ENCODE measurements around the gene MCCD1.
"Not testable (repeated sequence)": the region's sequence is repeated elsewhere in the genome, so short reads cannot be mapped to it uniquely, and the experiment has no call there.

The MCCD1 gene

GRCh38 chr6:31544676-31545075, 15.9 kb downstream of the MCCD1 start:
- no peak for DNase-seq

- no peak for DNase-seq
These were observed 16.5 kb downstream of the MCCD1 start for GRCh38 chr6:31545291-31545690.

DNA sequence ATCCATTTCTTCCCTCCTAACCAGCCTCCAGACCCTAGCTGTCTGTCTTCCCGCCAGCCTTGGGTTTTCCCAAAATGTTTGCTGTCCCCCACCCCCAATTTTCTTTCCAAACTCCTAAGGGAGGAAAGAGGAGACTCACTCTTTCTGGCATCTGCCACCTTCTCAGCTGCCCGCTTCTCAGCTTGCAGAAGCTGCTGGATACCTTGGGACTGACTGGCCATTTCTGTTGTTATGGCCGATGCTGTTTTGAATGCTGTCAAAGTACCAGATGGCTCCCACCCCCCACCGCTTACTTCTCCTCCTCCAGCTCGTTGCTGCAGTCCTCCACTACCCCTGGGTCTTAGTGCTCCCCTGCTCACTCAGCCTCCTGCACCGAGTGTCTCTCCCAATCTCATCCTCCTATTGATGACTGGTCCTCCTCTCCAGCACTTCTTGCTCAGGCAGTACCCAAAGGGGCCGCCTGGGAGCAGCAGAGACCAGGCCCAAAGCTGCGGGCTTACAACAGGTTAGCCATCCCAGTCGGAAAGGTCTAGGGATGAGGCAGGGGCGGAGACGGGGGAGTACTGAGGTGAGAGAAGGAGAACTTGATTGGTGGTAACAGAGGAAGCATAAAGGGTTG, 17.7 kb downstream of the MCCD1 start, which contains the start of gene ATP6V1G2:
TSS of gene ATP6V1G2 (minus strand) at position 270 of the 619 bp plus-strand sequence. CDS start at position 221, 49 bp downstream.
- DNase-seq: peak; percentile 79

- peak; percentile 94 for DNase-seq
These were observed 18.4 kb downstream of the MCCD1 start, which contains the start of gene NFKBIL1 for GRCh38 chr6:31546958-31547726. Gene NFKBIL1 (plus strand): TSS chr6:31547608. CDS start chr6:31547695, 87 bp downstream.

DNA sequence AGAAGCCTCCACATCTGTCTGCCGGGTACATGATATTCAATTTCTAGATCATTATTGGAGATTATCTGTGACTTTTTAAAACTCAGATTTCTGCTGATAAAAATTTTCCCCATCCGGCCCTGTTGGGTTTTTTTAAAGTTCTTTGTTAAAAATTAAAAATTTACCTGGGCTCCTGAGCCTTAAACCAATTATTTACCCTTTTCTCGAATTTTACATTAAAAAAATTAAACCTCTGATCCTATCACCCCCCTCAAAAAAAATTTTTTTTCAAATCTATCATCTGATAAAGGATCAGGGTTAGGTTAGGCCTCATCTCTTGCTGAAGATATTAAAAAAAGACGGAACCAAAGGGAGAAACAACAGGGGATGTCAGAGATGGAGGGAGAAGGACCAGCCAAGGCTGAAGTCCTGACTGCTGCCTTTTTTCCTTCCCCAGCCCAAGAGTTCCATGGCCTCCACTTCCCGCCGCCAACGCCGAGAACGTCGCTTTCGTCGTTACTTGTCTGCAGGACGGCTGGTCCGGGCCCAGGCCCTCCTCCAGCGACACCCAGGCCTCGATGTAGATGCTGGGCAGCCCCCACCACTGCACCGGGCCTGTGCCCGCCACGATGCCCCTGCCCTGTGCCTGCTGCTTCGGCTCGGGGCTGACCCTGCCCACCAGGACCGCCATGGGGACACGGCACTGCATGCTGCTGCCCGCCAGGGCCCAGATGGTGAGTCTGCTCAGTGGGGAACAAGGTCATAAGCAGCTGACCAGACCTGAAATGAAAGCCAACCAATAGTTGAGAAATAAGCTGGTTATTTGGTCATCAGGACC, 19.2 kb downstream of the MCCD1 start:
- no peak for DNase-seq

GRCh38 chr6:31548544-31548873, 19.7 kb downstream of the MCCD1 start:
- no peak for DNase-seq

GRCh38 chr6:31551371-31551770, 22.6 kb downstream of the MCCD1 start:
- not testable (repeated sequence) for DNase-seq

- no peak for DNase-seq
These were observed 27.5 kb downstream of the MCCD1 start for GRCh38 chr6:31556307-31556706.

- DNase-seq: no peak
These were observed 28.9 kb downstream of the MCCD1 start for GRCh38 chr6:31557443-31558317.

DNA sequence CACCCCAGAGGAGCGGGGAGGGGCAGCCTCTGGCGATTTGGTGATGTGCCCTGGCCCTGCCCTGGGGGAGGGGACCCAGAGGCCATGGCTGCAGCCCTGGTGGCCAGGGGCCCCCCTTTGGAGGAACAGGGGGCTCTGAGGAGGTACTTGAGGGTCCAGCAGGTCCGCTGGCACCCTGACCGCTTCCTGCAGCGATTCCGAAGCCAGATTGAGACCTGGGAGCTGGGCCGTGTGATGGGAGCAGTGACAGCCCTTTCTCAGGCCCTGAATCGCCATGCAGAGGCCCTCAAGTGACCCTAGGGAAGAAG, 29.5 kb downstream of the MCCD1 start:
- no peak for DNase-seq

- peak; percentile 70 for DNase-seq
These were observed 30.1 kb downstream of the MCCD1 start for GRCh38 chr6:31558631-31559500.

GRCh38 chr6:31559606-31559957, 30.8 kb downstream of the MCCD1 start:
- DNase-seq: no peak

GRCh38 chr6:31559958-31560696, 31.4 kb downstream of the MCCD1 start:
- DNase-seq: peak; percentile 90

GRCh38 chr6:31560697-31561058, 31.9 kb downstream of the MCCD1 start:
- DNase-seq: no peak

DNA sequence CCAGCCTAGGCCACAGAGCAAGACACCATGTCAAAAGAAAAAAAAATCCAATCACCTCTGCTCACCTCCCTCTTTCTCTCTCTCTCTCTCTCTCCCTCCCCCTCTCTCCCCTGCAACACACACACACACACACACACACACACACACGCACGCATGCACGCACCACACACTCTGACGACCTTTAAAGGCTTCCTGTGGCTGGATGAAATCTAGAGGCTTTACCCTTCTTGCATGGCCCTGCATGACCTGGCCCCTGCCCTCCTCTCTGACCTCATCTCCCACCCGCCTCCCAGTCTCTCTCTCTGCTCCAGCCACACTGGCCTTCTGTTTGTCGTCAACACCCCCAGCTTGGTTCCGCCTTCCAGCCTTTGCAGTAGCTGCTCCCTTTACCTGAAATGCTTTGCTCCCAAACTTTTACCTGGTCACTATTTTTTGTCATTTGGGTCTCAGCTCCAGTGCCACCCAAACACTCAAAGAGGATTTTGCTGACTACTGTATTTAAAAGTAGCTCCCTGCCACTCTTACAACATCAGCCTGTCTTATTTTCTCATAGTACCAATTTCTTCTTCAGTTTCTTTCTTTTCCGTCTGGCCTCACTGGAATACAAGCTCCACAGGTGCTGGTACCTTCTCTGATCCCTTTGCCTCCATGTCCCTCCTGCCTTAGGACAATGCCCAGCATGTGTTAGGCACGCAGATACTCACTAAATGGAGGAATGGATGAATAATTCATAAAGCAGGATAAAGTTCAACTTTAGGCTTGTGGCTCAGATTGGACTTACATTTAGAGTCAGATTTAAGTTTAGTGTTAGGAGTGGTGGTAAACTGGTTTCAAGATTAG, 39.0 kb downstream of the MCCD1 start:
- DNase-seq: no peak

GRCh38 chr6:31568537-31568961, 39.8 kb downstream of the MCCD1 start:
- no peak for DNase-seq

DNA sequence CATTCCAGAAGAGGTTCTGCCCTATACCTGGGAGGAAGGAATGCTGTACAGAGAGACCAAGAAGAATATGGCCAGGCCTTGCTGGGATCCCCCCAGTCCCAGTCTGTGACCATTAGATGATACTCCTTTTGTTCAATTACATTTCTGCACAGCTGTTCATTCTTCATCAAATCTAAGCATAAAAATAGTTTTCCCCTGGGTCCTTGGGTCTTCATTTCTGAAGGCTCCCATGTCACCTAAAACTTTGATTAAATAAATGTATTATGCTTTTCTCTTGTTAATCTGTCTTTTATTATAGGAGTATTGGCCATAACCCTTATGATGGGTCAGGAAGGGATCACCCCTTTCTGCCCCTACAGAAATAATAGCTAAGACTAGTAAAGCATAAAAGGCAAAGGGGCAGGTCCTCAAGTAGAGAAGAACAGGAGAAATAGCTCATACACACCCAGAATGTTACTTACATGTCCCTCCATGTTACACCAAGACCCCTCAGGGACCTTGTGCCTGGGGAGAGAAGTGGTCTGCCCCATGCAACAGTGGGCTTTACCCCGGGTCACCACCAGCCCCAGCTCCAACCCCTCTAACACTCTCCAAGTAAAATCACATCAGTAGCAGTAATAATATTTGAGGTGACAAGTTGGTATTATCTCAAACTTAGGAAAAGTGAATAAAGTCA, 41.2 kb downstream of the MCCD1 start:
- DNase-seq: no peak

DNA sequence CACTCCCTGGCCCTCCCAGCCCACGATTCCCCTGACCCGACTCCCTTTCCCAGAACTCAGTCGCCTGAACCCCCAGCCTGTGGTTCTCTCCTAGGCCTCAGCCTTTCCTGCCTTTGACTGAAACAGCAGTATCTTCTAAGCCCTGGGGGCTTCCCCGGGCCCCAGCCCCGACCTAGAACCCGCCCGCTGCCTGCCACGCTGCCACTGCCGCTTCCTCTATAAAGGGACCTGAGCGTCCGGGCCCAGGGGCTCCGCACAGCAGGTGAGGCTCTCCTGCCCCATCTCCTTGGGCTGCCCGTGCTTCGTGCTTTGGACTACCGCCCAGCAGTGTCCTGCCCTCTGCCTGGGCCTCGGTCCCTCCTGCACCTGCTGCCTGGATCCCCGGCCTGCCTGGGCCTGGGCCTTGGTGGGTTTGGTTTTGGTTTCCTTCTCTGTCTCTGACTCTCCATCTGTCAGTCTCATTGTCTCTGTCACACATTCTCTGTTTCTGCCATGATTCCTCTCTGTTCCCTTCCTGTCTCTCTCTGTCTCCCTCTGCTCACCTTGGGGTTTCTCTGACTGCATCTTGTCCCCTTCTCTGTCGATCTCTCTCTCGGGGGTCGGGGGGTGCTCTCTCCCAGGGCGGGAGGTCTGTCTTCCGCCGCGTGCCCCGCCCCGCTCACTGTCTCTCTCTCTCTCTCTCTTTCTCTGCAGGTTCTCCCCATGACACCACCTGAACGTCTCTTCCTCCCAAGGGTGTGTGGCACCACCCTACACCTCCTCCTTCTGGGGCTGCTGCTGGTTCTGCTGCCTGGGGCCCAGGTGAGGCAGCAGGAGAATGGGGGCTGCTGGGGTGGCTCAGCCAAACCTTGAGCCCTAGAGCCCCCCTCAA, 43.5 kb downstream of the MCCD1 start, which contains the start of gene LTA:
TSS of gene LTA (plus strand) at position 249 of the 871 bp plus-strand sequence. CDS start at position 703, 454 bp downstream.
- no peak for DNase-seq
